DOHH2 (cell line): Measurements from ENCODE around the gene C11orf71.

ENCODE experiments used
- EZH2phosphoT487 ChIP-seq: fragments of 200-600 bp; sonication (generic); IDR thresholded peaks from 2 replicates; pipeline ENCODE4 v1.6.1; 2017; ENCODE audit warnings: borderline replicate concordance, mild to moderate bottlenecking, antibody characterized with exemption, low read length, moderate library complexity, mixed read lengths
- TF ChIP-seq, protein P1 (sequence below): fragments of 200-600 bp; sonication (generic); IDR thresholded peaks from one replicate; pipeline ENCODE4 v1.5.1; 2014; ENCODE audit warnings: antibody characterized with exemption, mild to moderate bottlenecking, low read depth, low read length; ENCODE audit not compliant: poor library complexity, severe bottlenecking

GRCh38 chr11:114447444-114447843 is 47.1 kb upstream of the C11orf71 start:
- TF ChIP-seq, protein P1, sequence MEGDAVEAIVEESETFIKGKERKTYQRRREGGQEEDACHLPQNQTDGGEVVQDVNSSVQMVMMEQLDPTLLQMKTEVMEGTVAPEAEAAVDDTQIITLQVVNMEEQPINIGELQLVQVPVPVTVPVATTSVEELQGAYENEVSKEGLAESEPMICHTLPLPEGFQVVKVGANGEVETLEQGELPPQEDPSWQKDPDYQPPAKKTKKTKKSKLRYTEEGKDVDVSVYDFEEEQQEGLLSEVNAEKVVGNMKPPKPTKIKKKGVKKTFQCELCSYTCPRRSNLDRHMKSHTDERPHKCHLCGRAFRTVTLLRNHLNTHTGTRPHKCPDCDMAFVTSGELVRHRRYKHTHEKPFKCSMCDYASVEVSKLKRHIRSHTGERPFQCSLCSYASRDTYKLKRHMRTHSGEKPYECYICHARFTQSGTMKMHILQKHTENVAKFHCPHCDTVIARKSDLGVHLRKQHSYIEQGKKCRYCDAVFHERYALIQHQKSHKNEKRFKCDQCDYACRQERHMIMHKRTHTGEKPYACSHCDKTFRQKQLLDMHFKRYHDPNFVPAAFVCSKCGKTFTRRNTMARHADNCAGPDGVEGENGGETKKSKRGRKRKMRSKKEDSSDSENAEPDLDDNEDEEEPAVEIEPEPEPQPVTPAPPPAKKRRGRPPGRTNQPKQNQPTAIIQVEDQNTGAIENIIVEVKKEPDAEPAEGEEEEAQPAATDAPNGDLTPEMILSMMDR: no peak
- TF ChIP-seq EZH2phosphoT487: no peak
